DND-41 (cell line): ENCODE data around the gene TTC28.

Experiments
- ATAC-seq: fragments of 200-7000 bp; cut with Tn5 transposase; 3 replicates; pipeline ENCODE4 v1.9.1; 2021; ENCODE audit warnings: low read depth; ENCODE audit not compliant: insufficient read depth
- DNase-seq: peaks from one replicate; pipeline ENCODE4 v3.0.0-alpha.2; 2020
- H2AFZ ChIP-seq: 2 replicates; pipeline ENCODE4 v1.6.0; 2012; ENCODE audit warnings: low read depth, low read length
- H3K27ac ChIP-seq: 2 replicates; pipeline ENCODE4 v1.5.1; 2012; ENCODE audit warnings: low read length, inconsistent platforms
- H3K27me3 ChIP-seq: fragments of 200-600 bp; sonication (generic); 2 replicates; pipeline ENCODE4 v1.6.0; 2012; ENCODE audit warnings: low read length, mild to moderate bottlenecking, inconsistent platforms; ENCODE audit not compliant: insufficient read depth, poor library complexity
- H3K36me3 ChIP-seq: 2 replicates; pipeline ENCODE4 v1.5.1; 2012; ENCODE audit warnings: low read length, inconsistent platforms; ENCODE audit not compliant: insufficient read depth
- H3K4me1 ChIP-seq: 2 replicates; pipeline ENCODE4 v1.5.1; 2012; ENCODE audit warnings: mild to moderate bottlenecking, low read length; ENCODE audit not compliant: insufficient read depth
- H3K4me2 ChIP-seq: 2 replicates; pipeline ENCODE4 v1.6.0; 2012; ENCODE audit warnings: mild to moderate bottlenecking, moderate library complexity, low read length, inconsistent platforms; ENCODE audit not compliant: insufficient read depth
- H3K4me3 ChIP-seq, 2 experiments: fragments of 200-600 bp in 1 of 2; shearing (Covaris generic) in 1 of 2; 2 replicates each; pipeline ENCODE4 v1.5.1; 2012 to 2016; ENCODE audit warnings: inconsistent platforms in 2 of 2, low read length in 2 of 2, mild to moderate bottlenecking in 2 of 2, low read depth in 1 of 2, moderate library complexity in 1 of 2
- H3K79me2 ChIP-seq: 2 replicates; pipeline ENCODE4 v1.6.0; 2012; ENCODE audit warnings: low read length, inconsistent platforms; ENCODE audit not compliant: insufficient read depth
- H3K9ac ChIP-seq: 2 replicates; pipeline ENCODE4 v1.6.0; 2012; ENCODE audit warnings: low read depth, mild to moderate bottlenecking, inconsistent platforms, low read length, moderate library complexity
- H3K9me3 ChIP-seq: 2 replicates; pipeline ENCODE4 v1.5.1; 2012; ENCODE audit warnings: low read length, moderate library complexity, mild to moderate bottlenecking, inconsistent platforms; ENCODE audit not compliant: insufficient read depth, severe bottlenecking
- H4K20me1 ChIP-seq: 2 replicates; pipeline ENCODE4 v1.6.0; 2012; ENCODE audit warnings: low read length; ENCODE audit not compliant: insufficient read depth
- EZH2 ChIP-seq: IDR thresholded peaks from 3 replicates; pipeline ENCODE4 v1.6.1; 2012; ENCODE audit warnings: borderline replicate concordance, low read depth, mild to moderate bottlenecking, moderate library complexity, low read length, inconsistent platforms; ENCODE audit not compliant: severe bottlenecking
- TF ChIP-seq, protein P1 (sequence below): IDR thresholded peaks from 2 replicates; pipeline ENCODE4 v1.5.1; 2012; ENCODE audit warnings: borderline replicate concordance, low read length, moderate library complexity, mild to moderate bottlenecking; ENCODE audit not compliant: poor library complexity, severe bottlenecking; ENCODE audit errors: extremely low read depth

Gene TTC28

GRCh38 chr22:28462901-28463300, 216.7 kb downstream of the TTC28 start:
- no peaks in the 10 kb centered on the region for H3K79me2 ChIP-seq
- no peak overlapping the region for H3K4me3 ChIP-seq
- no peak overlapping the region for H3K4me2 ChIP-seq
- no peak for DNase-seq
- no peaks in the 10 kb centered on the region for H4K20me1 ChIP-seq
- H3K9me3 ChIP-seq: no peaks in the 10 kb centered on the region
- no peak overlapping the region for H3K27ac ChIP-seq
- no peaks in the 10 kb centered on the region for H3K4me1 ChIP-seq
- H3K36me3 ChIP-seq: no peaks in the 10 kb centered on the region
- H3K9ac ChIP-seq: no peak overlapping the region
- H3K27me3 ChIP-seq: no peaks in the 10 kb centered on the region
- ATAC-seq: no peak
- no peak overlapping the region for H2AFZ ChIP-seq
- TF ChIP-seq EZH2: no peak
- TF ChIP-seq, protein P1, sequence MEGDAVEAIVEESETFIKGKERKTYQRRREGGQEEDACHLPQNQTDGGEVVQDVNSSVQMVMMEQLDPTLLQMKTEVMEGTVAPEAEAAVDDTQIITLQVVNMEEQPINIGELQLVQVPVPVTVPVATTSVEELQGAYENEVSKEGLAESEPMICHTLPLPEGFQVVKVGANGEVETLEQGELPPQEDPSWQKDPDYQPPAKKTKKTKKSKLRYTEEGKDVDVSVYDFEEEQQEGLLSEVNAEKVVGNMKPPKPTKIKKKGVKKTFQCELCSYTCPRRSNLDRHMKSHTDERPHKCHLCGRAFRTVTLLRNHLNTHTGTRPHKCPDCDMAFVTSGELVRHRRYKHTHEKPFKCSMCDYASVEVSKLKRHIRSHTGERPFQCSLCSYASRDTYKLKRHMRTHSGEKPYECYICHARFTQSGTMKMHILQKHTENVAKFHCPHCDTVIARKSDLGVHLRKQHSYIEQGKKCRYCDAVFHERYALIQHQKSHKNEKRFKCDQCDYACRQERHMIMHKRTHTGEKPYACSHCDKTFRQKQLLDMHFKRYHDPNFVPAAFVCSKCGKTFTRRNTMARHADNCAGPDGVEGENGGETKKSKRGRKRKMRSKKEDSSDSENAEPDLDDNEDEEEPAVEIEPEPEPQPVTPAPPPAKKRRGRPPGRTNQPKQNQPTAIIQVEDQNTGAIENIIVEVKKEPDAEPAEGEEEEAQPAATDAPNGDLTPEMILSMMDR: no peak

DNA sequence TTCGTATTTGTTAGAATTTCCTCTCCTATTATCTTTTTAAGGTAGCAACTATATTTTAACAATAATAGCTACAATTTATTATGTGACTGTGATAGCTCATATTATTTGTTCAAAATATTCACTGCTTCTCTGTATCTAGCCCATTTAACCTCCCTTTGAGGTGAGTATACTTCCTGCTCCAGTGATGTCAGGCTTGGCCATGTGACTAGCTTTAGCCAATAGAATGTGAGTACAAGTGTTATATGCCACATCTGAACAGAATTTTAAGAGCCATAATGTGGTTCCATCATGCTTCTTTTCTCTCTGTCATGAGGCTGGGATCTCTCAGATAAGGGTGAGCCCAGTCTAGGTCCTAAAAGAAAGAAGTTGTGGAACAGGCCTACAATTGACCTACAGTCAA, 217.6 kb downstream of the TTC28 start:
- Histone ChIP-seq H3K27ac (no peak overlapping the region), H3K27me3 (no peaks in the 10 kb centered on the region), H3K9ac (no peak overlapping the region), H2AFZ (no peak overlapping the region), H3K9me3 (no peaks in the 10 kb centered on the region), H3K4me2 (no peak overlapping the region), H4K20me1 (no peaks in the 10 kb centered on the region), H3K4me3 (no peak overlapping the region), H3K4me1 (no peaks in the 10 kb centered on the region), H3K79me2 (no peaks in the 10 kb centered on the region), H3K36me3 (no peaks in the 10 kb centered on the region)
- peak; percentile 44; the same call in 1 of the 3 replicates for ATAC-seq
- no peak for DNase-seq
- TF ChIP-seq, protein P1: no peak
- TF ChIP-seq EZH2: no peak

- Histone ChIP-seq H3K9me3 (peaks cover 5% of the 10 kb centered on the region), H3K9ac (no peak overlapping the region), H3K27me3 (no peaks in the 10 kb centered on the region), H2AFZ (no peak overlapping the region), H3K4me2 (no peak overlapping the region), H3K36me3 (no peaks in the 10 kb centered on the region), H4K20me1 (no peaks in the 10 kb centered on the region), H3K4me1 (no peaks in the 10 kb centered on the region), H3K4me3 (no peak overlapping the region), H3K79me2 (no peaks in the 10 kb centered on the region), H3K27ac (no peak overlapping the region)
- TF ChIP-seq, protein P1: no peak
- no peak for TF ChIP-seq EZH2
- no peak for DNase-seq
- ATAC-seq: no peak
Observed at GRCh38 chr22:28454431-28455064, 225.1 kb downstream of the TTC28 start.
